Measurements from ENCODE around the gene DSCAML1. TPM values are rescaled to one million over a fixed set of nuclear protein-coding genes. Genes with fewer than 3 reads are reported as not detected.

DSCAML1 gene
- total RNA-seq, 2 donors from 2014 or later, result 0.08 TPM; not detected in 1

DNA sequence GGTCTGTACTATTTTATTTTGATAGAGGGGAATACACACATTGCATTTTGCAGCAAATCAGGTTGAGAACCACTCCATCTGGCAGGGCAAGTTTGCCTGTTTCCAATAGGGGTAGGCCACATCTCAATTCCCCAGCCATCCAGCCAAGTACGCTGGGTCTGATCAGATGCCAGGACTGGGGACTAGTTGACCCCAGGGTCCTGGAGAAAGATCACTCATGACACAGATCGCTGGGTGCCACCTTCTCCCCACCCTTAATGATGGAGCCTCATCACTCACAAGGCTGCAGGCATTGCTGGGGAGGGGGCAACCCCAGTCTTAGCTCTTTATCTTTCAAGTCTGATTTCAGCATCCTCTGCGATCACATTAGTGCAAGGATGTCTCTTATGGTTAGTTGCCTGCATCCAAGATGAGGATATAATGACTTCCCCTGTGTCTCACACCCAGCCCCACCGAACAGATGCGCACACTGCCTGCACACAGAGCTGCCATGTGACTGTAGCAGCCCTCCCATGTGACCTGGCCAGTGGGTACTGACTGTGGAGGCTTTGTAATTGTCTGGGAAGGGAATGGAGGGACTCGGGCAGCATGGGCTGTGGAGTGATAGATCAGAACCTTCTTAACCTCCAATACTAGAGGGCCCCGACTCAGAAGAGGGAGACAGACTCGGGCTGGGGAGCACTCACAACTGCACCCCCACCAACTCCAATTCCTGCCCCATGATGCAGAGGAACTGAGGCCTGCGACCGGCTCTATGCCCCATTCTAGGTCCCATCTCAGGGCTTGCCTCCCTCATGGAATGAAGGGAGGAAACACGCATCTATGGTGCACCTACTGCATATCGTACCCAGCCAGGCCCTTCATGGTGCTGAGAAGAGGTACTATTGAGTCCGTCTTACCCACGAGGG, 155.8 kb downstream of the DSCAML1 start:
- H3K4me1 Mint-ChIP-seq (ENCODE audit: low read depth in 2 of 2), result no peaks in the 10 kb centered on the region
- peaks cover 9 to 18% of the 10 kb centered on the region in 2 donors for H3K27me3 Mint-ChIP-seq
- no peak overlapping the region for H3K4me3 Mint-ChIP-seq
- no peaks in the 10 kb centered on the region for H3K36me3 Mint-ChIP-seq
- DNase-seq (ENCODE audit: low spot score) (no peak), ATAC-seq (no peak)
- no peak overlapping the region for H3K27ac Mint-ChIP-seq
- no peaks in the 10 kb centered on the region for H3K9me3 Mint-ChIP-seq

GRCh38 chr11:117640041-117640440, 157.0 kb downstream of the DSCAML1 start:
- no peaks in the 10 kb centered on the region for H3K9me3 Mint-ChIP-seq
- H3K27me3 Mint-ChIP-seq, result peaks cover 15 to 26% of the 10 kb centered on the region in 2 donors
- DNase-seq (ENCODE audit: low spot score), result no peak

DNA sequence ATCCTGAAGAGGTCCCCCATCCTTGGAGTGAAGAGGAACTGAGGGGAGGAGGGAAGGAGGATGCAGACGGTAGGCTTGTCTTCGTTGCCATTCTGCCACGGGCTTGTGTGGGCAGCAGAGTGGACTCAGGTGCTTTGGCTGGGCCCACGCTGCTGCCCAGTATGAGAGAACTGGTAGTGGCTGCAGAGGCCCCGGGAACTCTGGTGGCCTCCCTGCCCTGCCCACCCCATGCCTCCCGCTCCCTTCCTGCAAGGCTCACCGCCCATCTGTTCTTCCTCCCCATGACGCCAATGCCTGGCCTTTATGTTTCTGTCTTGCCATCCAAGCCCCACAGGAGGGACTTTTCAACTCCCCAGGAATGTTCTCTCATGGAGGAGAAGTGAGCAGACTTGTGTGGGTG, 157.4 kb downstream of the DSCAML1 start:
- H3K4me1 Mint-ChIP-seq (ENCODE audit: low read depth in 2 of 2), result no peaks in the 10 kb centered on the region
- H3K27me3 Mint-ChIP-seq, result peaks cover 15 to 28% of the 10 kb centered on the region in 2 donors
- no peak overlapping the region for H3K27ac Mint-ChIP-seq
- H3K4me3 Mint-ChIP-seq, result no peak overlapping the region
- ATAC-seq (no peak), DNase-seq (ENCODE audit: low spot score) (no peak)
- H3K9me3 Mint-ChIP-seq, result no peaks in the 10 kb centered on the region
- no peaks in the 10 kb centered on the region for H3K36me3 Mint-ChIP-seq

More at GRCh38 chr11:117640041-117640440, 157.0 kb downstream of the DSCAML1 start:
- Mint-ChIP-seq H3K4me1 (ENCODE audit: low read depth in 2 of 2) (no peaks in the 10 kb centered on the region), H3K36me3 (no peaks in the 10 kb centered on the region), H3K4me3 (no peak overlapping the region), H3K27ac (no peak overlapping the region)
- ATAC-seq, result no peak

DNA sequence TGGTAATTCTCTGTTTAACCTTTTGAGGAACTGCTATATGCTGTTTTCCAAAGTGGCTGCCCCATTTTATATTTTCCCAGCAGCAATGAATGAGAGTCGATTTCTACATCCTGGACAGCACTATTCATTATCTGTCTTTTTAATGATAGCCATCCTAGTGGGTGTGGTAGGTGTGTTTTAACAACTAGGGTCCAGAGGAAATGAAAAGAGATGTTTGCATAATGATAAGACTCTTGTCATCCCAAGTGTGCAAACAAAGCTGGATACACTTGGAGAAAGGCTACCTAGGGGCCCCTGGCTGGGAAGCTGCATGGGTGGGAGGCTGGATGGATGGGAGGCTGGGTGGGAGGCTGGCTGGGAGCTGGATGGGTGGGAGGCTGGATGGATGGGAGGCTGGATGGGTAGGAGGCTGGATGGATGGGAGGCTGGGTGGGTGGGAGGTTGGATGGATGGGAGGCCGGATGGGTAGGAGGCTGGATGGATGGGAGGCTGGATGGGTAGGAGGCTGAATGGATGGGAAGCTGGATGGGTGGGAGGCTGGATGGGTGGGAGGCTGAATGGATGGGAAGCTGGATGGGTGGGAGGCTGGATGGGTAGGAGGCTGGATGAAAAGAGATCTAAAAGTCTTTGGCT, 158.0 kb downstream of the DSCAML1 start:
- no peak for DNase-seq (ENCODE audit: low spot score)
- Mint-ChIP-seq H3K4me3 (no peak overlapping the region), H3K36me3 (no peaks in the 10 kb centered on the region), H3K9me3 (no peaks in the 10 kb centered on the region), H3K4me1 (ENCODE audit: low read depth in 2 of 2) (no peaks in the 10 kb centered on the region), H3K27me3 (peaks cover 15 to 28% of the 10 kb centered on the region in 2 donors), H3K27ac (no peak overlapping the region)
- ATAC-seq, result no peak

DNA sequence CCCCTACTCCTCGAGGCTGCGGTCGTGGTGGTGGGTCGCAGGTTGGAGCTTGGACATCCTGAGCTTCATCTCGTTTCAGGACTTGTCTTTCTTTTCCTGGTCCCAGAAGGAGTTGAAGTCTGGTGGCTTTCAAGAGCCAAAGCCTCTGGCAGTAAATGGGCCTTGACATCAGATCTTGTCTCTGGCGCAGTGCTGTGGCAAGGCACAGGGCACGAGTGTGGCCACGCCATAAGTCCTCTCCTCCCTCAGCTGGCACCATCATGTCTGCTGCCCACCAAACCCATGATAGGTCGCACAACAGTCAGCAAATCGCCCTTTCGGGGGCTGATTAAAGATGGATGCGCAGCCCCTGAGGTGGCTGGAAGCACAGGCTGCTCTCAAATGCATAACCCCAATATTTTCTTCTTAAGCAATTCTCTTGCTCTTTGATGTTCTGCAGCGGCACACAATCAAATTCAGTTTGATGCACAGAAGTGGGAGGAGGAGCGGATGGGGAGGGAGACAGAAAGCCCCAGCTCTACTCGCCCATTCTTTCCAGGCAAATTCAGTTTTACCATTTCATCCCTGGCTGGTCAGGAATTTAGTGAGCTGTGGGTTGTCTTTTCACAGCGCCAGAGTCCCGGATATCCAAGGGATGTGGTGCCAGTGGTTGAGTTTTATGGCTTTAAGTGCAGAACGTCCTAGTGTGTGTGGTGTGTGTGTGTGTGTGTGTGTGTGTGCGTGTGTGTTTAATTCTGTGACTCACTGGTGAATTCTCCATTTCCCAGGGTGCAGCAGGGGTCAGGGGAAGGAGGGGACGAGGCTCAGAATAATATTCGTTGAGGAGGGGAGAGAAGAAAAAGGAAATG, 162.0 kb downstream of the DSCAML1 start:
- H3K4me3 Mint-ChIP-seq, result no peak overlapping the region
- no peaks in the 10 kb centered on the region for H3K9me3 Mint-ChIP-seq
- H3K27ac Mint-ChIP-seq, result no peak overlapping the region
- ATAC-seq (no peak), DNase-seq (ENCODE audit: low spot score) (no peak)
- H3K27me3 Mint-ChIP-seq, result peaks cover 9 to 16% of the 10 kb centered on the region in 2 donors
- no peaks in the 10 kb centered on the region for H3K36me3 Mint-ChIP-seq
- no peaks in the 10 kb centered on the region for H3K4me1 Mint-ChIP-seq (ENCODE audit: low read depth in 2 of 2)

- H3K4me1 Mint-ChIP-seq (ENCODE audit: low read depth in 2 of 2), result no peaks in the 10 kb centered on the region
- no peak overlapping the region for H3K4me3 Mint-ChIP-seq
- DNase-seq (ENCODE audit: low spot score) (no peak), ATAC-seq (no peak)
- H3K27ac Mint-ChIP-seq, result no peak overlapping the region
- H3K27me3 Mint-ChIP-seq, result peaks cover 9 to 21% of the 10 kb centered on the region in 2 donors
- H3K36me3 Mint-ChIP-seq, result no peaks in the 10 kb centered on the region
- H3K9me3 Mint-ChIP-seq, result no peaks in the 10 kb centered on the region
These were observed 162.8 kb downstream of the DSCAML1 start for GRCh38 chr11:117633976-117634755.

- DNase-seq (ENCODE audit: low spot score) (no peak), ATAC-seq (no peak)
- no peaks in the 10 kb centered on the region for H3K4me1 Mint-ChIP-seq (ENCODE audit: low read depth in 2 of 2)
- no peak overlapping the region for H3K4me3 Mint-ChIP-seq
- H3K27me3 Mint-ChIP-seq, result peaks cover 6 to 17% of the 10 kb centered on the region in 2 donors
- H3K36me3 Mint-ChIP-seq, result no peaks in the 10 kb centered on the region
- no peaks in the 10 kb centered on the region for H3K9me3 Mint-ChIP-seq
- no peak overlapping the region for H3K27ac Mint-ChIP-seq
These were observed 163.7 kb downstream of the DSCAML1 start for GRCh38 chr11:117633186-117633754.

GRCh38 chr11:117632306-117632705, 164.7 kb downstream of the DSCAML1 start:
- H3K27me3 Mint-ChIP-seq, result peaks cover 6 to 26% of the 10 kb centered on the region in 2 donors
- no peaks in the 10 kb centered on the region for H3K9me3 Mint-ChIP-seq
- H3K27ac Mint-ChIP-seq, result no peak overlapping the region
- H3K4me1 Mint-ChIP-seq (ENCODE audit: low read depth in 2 of 2), result no peaks in the 10 kb centered on the region
- H3K4me3 Mint-ChIP-seq, result no peak overlapping the region
- no peaks in the 10 kb centered on the region for H3K36me3 Mint-ChIP-seq
- no peak for DNase-seq (ENCODE audit: low spot score)
- no peak for ATAC-seq

- no peaks in the 10 kb centered on the region for H3K9me3 Mint-ChIP-seq
- H3K27ac Mint-ChIP-seq, result no peak overlapping the region
- peaks cover 6 to 29% of the 10 kb centered on the region in 2 donors for H3K27me3 Mint-ChIP-seq
- H3K36me3 Mint-ChIP-seq, result no peaks in the 10 kb centered on the region
- no peaks in the 10 kb centered on the region for H3K4me1 Mint-ChIP-seq (ENCODE audit: low read depth in 2 of 2)
- no peak for ATAC-seq
- DNase-seq (ENCODE audit: low spot score), result no peak
- H3K4me3 Mint-ChIP-seq, result no peak overlapping the region
These were observed 165.5 kb downstream of the DSCAML1 start for GRCh38 chr11:117631336-117632140.

GRCh38 chr11:117629891-117630538, 167.0 kb downstream of the DSCAML1 start:
- Mint-ChIP-seq H3K36me3 (no peaks in the 10 kb centered on the region), H3K27me3 (peaks cover 0 to 21% of the 10 kb centered on the region in 2 donors), H3K4me3 (no peak overlapping the region), H3K9me3 (no peaks in the 10 kb centered on the region), H3K27ac (no peak overlapping the region), H3K4me1 (ENCODE audit: low read depth in 2 of 2) (no peaks in the 10 kb centered on the region)
- no peak for DNase-seq (ENCODE audit: low spot score)
- no peak for ATAC-seq

GRCh38 chr11:117629146-117629545, 167.9 kb downstream of the DSCAML1 start:
- H3K36me3 Mint-ChIP-seq, result no peaks in the 10 kb centered on the region
- H3K4me1 Mint-ChIP-seq (ENCODE audit: low read depth in 2 of 2), result no peaks in the 10 kb centered on the region
- no peaks in the 10 kb centered on the region for H3K9me3 Mint-ChIP-seq
- H3K27ac Mint-ChIP-seq, result no peak overlapping the region
- no peak overlapping the region for H3K4me3 Mint-ChIP-seq
- peaks cover 0 to 19% of the 10 kb centered on the region in 2 donors for H3K27me3 Mint-ChIP-seq
- no peak for DNase-seq (ENCODE audit: low spot score)
- ATAC-seq, result no peak

DNA sequence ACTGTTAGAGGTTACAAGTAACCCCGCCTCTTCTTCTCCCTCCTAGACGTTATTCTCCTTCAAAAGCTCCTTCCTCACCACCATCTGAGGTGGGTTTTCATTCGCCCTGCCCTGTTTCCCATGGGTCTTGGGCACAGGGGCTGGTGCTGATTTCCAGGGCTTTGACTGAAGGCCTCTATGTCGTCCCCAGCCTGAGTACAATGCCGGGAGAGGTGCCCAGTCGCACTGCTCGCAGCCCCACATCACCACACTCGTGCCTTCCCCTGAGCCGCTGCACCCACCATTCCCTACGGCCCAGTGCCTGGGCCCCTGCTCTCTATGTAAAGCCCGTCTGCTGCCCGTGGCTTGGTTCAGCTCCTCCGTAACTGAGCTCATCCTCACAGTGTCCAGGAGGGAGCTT, 169.8 kb downstream of the DSCAML1 start:
- no peaks in the 10 kb centered on the region for H3K4me1 Mint-ChIP-seq (ENCODE audit: low read depth in 2 of 2)
- no peaks in the 10 kb centered on the region for H3K9me3 Mint-ChIP-seq
- ATAC-seq, result no peak
- H3K27ac Mint-ChIP-seq, result no peak overlapping the region
- H3K36me3 Mint-ChIP-seq, result no peaks in the 10 kb centered on the region
- no peak for DNase-seq (ENCODE audit: low spot score)
- peaks cover 0 to 19% of the 10 kb centered on the region in 2 donors for H3K27me3 Mint-ChIP-seq
- no peak overlapping the region for H3K4me3 Mint-ChIP-seq
